Suprapubic skin (tissue), 3 donors: ENCODE measurements around the gene WBP4.

Source experiments
- POLR2A ChIP-seq, 2 donors: fragments of 450-650 bp; IDR thresholded peaks; one replicate each; pipeline ENCODE4 v1.6.1; 2017; ENCODE audit warnings: antibody characterized with exemption in 2 of 2, mild to moderate bottlenecking in 2 of 2, moderate library complexity in 2 of 2
- TF ChIP-seq, protein P1 (sequence below), 2 donors: fragments of 200-600 bp in 1 of 2; fragments of 450-650 bp in 1 of 2; sonication (generic) in 1 of 2; IDR thresholded peaks; one replicate each; pipeline ENCODE4 v1.5.1; 2016 to 2019; ENCODE audit warnings: antibody characterized with exemption in 2 of 2, mild to moderate bottlenecking in 1 of 2, moderate library complexity in 1 of 2

GRCh38 chr13:41117869-41118268, 56.6 kb downstream of the WBP4 start:
- TF ChIP-seq, protein P1, sequence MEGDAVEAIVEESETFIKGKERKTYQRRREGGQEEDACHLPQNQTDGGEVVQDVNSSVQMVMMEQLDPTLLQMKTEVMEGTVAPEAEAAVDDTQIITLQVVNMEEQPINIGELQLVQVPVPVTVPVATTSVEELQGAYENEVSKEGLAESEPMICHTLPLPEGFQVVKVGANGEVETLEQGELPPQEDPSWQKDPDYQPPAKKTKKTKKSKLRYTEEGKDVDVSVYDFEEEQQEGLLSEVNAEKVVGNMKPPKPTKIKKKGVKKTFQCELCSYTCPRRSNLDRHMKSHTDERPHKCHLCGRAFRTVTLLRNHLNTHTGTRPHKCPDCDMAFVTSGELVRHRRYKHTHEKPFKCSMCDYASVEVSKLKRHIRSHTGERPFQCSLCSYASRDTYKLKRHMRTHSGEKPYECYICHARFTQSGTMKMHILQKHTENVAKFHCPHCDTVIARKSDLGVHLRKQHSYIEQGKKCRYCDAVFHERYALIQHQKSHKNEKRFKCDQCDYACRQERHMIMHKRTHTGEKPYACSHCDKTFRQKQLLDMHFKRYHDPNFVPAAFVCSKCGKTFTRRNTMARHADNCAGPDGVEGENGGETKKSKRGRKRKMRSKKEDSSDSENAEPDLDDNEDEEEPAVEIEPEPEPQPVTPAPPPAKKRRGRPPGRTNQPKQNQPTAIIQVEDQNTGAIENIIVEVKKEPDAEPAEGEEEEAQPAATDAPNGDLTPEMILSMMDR (IDR thresholded peaks at IDR 0.05): no peak
- no peak for TF ChIP-seq POLR2A (IDR thresholded peaks at IDR 0.05)
